A673 (cell line): ENCODE results near the gene ZFP90. TPM values are rescaled to one million over a fixed set of nuclear protein-coding genes. Genes with fewer than 3 reads are reported as not detected.

Experiments
- BruUV-seq: library from RNA; stranded (reverse); fragments of 400-500 nt; replicated peaks from 2 replicates; lab custom pipeline; 2021; lab: Mats Ljungman, UMichigan
- CTCF ChIA-PET: fragments of 300-600 bp; sonication (Branson Sonifier 250); formaldehyde crosslinking; loops from one replicate; lab custom pipeline; 2022; ENCODE audit warnings: antibody characterized with exemption; lab: Charles Lee
- POLR2A ChIA-PET: fragments of 300-600 bp; sonication (Branson Sonifier 250); formaldehyde crosslinking; loops from one replicate; lab custom pipeline; 2022; ENCODE audit warnings: antibody characterized with exemption; ENCODE audit not compliant: low non-redundant PET; lab: Charles Lee
- DNase-seq: peaks from one replicate; pipeline ENCODE4 v3.0.0-alpha.2; 2015; ENCODE audit warnings: low spot score
- H3K27ac ChIP-seq: fragments of 200-600 bp; sonication (generic); 2 replicates; pipeline ENCODE4 v1.5.1; 2016; ENCODE audit warnings: mixed run types, low read depth, mild to moderate bottlenecking, mixed read lengths, antibody characterized with exemption, low read length; ENCODE audit not compliant: poor library complexity, severe bottlenecking
- H3K27me3 ChIP-seq: fragments of 200-600 bp; sonication (generic); replicated peaks from 2 replicates; pipeline ENCODE4 v1.6.1; 2017; ENCODE audit warnings: mixed run types, low read depth, mild to moderate bottlenecking, mixed read lengths, antibody characterized with exemption, low read length; ENCODE audit not compliant: insufficient read depth, poor library complexity
- H3K36me3 ChIP-seq: fragments of 200-600 bp; sonication (generic); 2 replicates; pipeline ENCODE4 v1.6.1; 2016; ENCODE audit warnings: mixed run types, mild to moderate bottlenecking, mixed read lengths, antibody characterized with exemption, low read length; ENCODE audit not compliant: insufficient read depth, poor library complexity, severe bottlenecking
- H3K4me1 ChIP-seq: fragments of 200-600 bp; sonication (generic); 2 replicates; pipeline ENCODE4 v1.6.1; 2017; ENCODE audit warnings: mixed run types, mild to moderate bottlenecking, mixed read lengths, antibody characterized with exemption, low read length; ENCODE audit not compliant: insufficient read depth, poor library complexity, severe bottlenecking
- H3K4me3 ChIP-seq: fragments of 200-600 bp; sonication (generic); 2 replicates; pipeline ENCODE4 v1.5.1; 2016; ENCODE audit warnings: low read depth, mixed run types, mild to moderate bottlenecking, mixed read lengths, low read length; ENCODE audit not compliant: poor library complexity, severe bottlenecking
- H3K9me3 ChIP-seq: fragments of 200-600 bp; sonication (generic); 2 replicates; pipeline ENCODE4 v1.6.1; 2016; ENCODE audit warnings: mixed run types, low read depth, mild to moderate bottlenecking, mixed read lengths, antibody characterized with exemption, low read length; ENCODE audit not compliant: poor library complexity, severe bottlenecking
- EZH2 ChIP-seq: fragments of 200-600 bp; sonication (generic); IDR thresholded peaks from 2 replicates; pipeline ENCODE4 v1.6.1; 2017; ENCODE audit warnings: borderline replicate concordance, low read depth, mild to moderate bottlenecking, mixed read lengths, antibody characterized with exemption, low read length; ENCODE audit not compliant: poor library complexity, severe bottlenecking
- intact Hi-C: fragments of 100-400 bp; cut with micrococcal nuclease; formaldehyde crosslinking; loops from one replicate; pipeline ENCODE4 v1.10.0; 2022; ENCODE audit not compliant: unreplicated experiment
- total RNA-seq: library from RNA; stranded (reverse); gene quantifications from 2 replicates; pipeline ENCODE4 v1.2.3, GENCODE V29; 2021
- TF ChIP-seq, protein P1 (sequence below): fragments of 300-800, 200-600 bp; sonication (generic); conservative IDR thresholded peaks from 2 replicates; pipeline ENCODE4 v1.5.1; 2017; ENCODE audit warnings: low read depth, mild to moderate bottlenecking, antibody characterized with exemption, low read length, moderate library complexity, mixed read lengths

ZFP90 gene
- total RNA-seq, 1 experiment from 2014 or later = 17.5 TPM

DNA sequence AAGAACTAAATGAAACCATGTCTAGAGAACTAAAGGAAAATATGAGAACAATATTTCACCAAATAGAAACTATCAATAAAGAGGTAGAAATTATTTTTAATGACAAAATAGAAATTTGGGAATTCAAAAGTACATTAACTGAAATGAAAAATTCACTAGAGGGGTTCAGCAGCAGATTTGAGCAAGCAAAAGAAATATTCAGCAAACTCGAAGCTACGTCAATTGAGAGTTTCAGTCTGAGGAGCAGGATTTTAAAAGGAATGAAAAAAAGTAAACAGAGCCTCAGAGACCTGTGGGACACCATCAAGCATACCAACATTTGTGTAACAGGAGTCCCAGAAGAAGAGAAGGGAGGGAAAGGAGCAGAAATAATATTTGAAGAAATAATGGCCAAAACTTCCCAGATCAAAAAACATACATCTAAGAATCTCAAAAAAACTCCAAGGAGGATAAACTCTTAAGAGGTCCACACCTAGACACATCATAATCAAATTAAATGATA is 38.3 kb downstream of the ZFP90 start:
- no peak for DNase-seq

GRCh38 chr16:68590201-68590994 is 51.3 kb downstream of the ZFP90 start:
- no TSS peak for BruUV-seq
- Histone ChIP-seq H3K4me1 (no peaks in the 10 kb centered on the region), H3K27me3 (no peaks in the 10 kb centered on the region), H3K9me3 (no peaks in the 10 kb centered on the region), H3K4me3 (no peak overlapping the region), H3K27ac (no peak overlapping the region), H3K36me3 (no peaks in the 10 kb centered on the region)
- intact Hi-C loops = loop anchor here (5.0 kb wide), 1 partner anchor 517 kb away; the partner anchor contains the start of gene HAS3
- CTCF ChIA-PET = interaction anchor here (0.5 to 1.1 kb wide), 4 partner anchors 10 to 181 kb away, joined by 3 to 5 read pairs (median 4); no protein-coding TSS in a partner anchor
- POLR2A ChIA-PET = no interaction called here
- TF ChIP-seq, protein P1, sequence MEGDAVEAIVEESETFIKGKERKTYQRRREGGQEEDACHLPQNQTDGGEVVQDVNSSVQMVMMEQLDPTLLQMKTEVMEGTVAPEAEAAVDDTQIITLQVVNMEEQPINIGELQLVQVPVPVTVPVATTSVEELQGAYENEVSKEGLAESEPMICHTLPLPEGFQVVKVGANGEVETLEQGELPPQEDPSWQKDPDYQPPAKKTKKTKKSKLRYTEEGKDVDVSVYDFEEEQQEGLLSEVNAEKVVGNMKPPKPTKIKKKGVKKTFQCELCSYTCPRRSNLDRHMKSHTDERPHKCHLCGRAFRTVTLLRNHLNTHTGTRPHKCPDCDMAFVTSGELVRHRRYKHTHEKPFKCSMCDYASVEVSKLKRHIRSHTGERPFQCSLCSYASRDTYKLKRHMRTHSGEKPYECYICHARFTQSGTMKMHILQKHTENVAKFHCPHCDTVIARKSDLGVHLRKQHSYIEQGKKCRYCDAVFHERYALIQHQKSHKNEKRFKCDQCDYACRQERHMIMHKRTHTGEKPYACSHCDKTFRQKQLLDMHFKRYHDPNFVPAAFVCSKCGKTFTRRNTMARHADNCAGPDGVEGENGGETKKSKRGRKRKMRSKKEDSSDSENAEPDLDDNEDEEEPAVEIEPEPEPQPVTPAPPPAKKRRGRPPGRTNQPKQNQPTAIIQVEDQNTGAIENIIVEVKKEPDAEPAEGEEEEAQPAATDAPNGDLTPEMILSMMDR = peak; percentile 83
- TF ChIP-seq EZH2 = no peak
- peak; percentile 65 for DNase-seq

More for the DNA sequence above, 38.3 kb downstream of the ZFP90 start:
- TF ChIP-seq EZH2 = no peak
- TF ChIP-seq, protein P1 = no peak
- BruUV-seq = no TSS peak
- ChIA-PET POLR2A (no interaction called here), CTCF (no interaction called here)
- intact Hi-C loops = no loop called here
- no peaks in the 10 kb centered on the region for H3K27me3 ChIP-seq
- H3K27ac ChIP-seq = no peak overlapping the region
- no peaks in the 10 kb centered on the region for H3K4me1 ChIP-seq
- no peaks in the 10 kb centered on the region for H3K36me3 ChIP-seq
- H3K9me3 ChIP-seq = peaks cover 39% of the 10 kb centered on the region
- no peak overlapping the region for H3K4me3 ChIP-seq

DNA sequence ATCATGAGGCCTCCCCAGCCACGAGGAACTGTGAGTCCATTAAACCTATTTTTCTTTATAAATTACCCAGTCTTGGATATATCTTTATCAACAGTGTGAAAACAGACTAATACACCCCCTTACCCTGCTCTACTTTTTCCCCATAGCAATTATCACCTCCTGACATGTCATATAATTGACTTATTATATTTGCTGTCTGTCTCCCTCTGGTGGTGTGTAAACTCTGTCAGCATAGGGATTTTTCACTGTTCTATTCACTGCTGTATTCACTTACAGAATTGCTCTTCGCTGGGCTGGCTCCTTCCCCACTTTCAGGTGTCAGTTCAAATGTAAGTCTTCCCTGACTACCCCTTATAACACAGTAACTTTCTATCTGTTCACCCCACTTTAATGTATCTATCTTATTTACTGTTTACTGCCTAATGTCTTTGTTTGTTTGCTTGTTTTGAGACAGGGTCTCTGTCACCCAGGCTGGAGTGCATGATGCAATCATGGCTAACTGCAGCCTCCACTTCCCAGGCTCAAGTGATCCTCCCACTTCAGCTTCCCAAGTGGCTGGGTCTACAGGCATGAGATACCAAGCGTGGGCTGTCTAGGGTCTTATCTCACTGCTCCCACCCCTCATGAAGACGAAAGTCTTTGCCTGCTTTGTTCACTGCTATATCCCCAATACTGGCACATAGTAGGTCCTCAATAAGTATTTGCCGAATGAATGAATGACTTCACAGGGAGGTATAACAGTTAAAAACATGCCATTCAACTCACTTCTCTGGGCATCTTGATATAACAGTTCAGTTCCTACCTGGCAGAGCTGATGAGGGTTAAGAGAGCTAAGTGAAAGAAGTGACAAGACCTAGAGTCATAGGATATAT is 53.6 kb downstream of the ZFP90 start:
- CTCF ChIA-PET = no interaction called here
- intact Hi-C loops = loop anchor here (5.0 kb wide), 1 partner anchor 515 kb away; the partner anchor contains the start of gene HAS3
- no peak overlapping the region for H3K4me3 ChIP-seq
- H3K27ac ChIP-seq = no peak overlapping the region
- H3K27me3 ChIP-seq = no peaks in the 10 kb centered on the region
- BruUV-seq = no TSS peak
- no peaks in the 10 kb centered on the region for H3K4me1 ChIP-seq
- no peaks in the 10 kb centered on the region for H3K36me3 ChIP-seq
- no peaks in the 10 kb centered on the region for H3K9me3 ChIP-seq
- TF ChIP-seq, protein P1 = peak; percentile 48; the same call in 1 of the 2 replicates
- no peak for TF ChIP-seq EZH2
- POLR2A ChIA-PET = no interaction called here
- peak; percentile 24 for DNase-seq
